CD4-positive, alpha-beta T cell treated with Interleukin-17A for 4 hours (primary cell): ENCODE data around the gene DST.
"Not testable (repeated sequence)": the region's sequence is repeated elsewhere in the genome, so short reads cannot be mapped to it uniquely, and the experiment has no call there.

ENCODE experiments used
- DNase-seq: peaks from one replicate; pipeline ENCODE4 v3.0.0-alpha.2; 2020; ENCODE audit warnings: mixed read lengths

The DST gene

GRCh38 chr6:56514395-56514794 is 128.3 kb downstream of the DST start:
- DNase-seq: no peak

- DNase-seq: no peak
Observed at GRCh38 chr6:56513631-56514030, 129.1 kb downstream of the DST start.

- no peak for DNase-seq
Observed at GRCh38 chr6:56511591-56511990, 131.1 kb downstream of the DST start.

GRCh38 chr6:56510984-56511531 is 131.6 kb downstream of the DST start:
- no peak for DNase-seq

- no peak for DNase-seq
Observed at GRCh38 chr6:56509031-56509430, 133.7 kb downstream of the DST start.

GRCh38 chr6:56507517-56507916 is 135.2 kb downstream of the DST start:
- no peak for DNase-seq

GRCh38 chr6:56505512-56506260 is 137.0 kb downstream of the DST start:
- DNase-seq: no peak

- DNase-seq: no peak
Observed at GRCh38 chr6:56501993-56502392, 140.7 kb downstream of the DST start.

- no peak for DNase-seq
Observed at GRCh38 chr6:56499095-56499494, 143.6 kb downstream of the DST start.

- DNase-seq: no peak
Observed at GRCh38 chr6:56497691-56498090, 145.0 kb downstream of the DST start.

GRCh38 chr6:56497240-56497639 is 145.4 kb downstream of the DST start:
- no peak for DNase-seq

GRCh38 chr6:56496650-56497049 is 146.0 kb downstream of the DST start:
- DNase-seq: not testable (repeated sequence)

GRCh38 chr6:56495654-56496053 is 147.0 kb downstream of the DST start:
- DNase-seq: no peak

GRCh38 chr6:56491606-56492328 is 150.9 kb downstream of the DST start:
- no peak for DNase-seq

GRCh38 chr6:56490993-56491392 is 151.7 kb downstream of the DST start:
- no peak for DNase-seq

GRCh38 chr6:56489559-56489958 is 153.1 kb downstream of the DST start:
- no peak for DNase-seq

- no peak for DNase-seq
Observed at GRCh38 chr6:56488281-56488680, 154.4 kb downstream of the DST start.

- DNase-seq: no peak
Observed at GRCh38 chr6:56486681-56487080, 156.0 kb downstream of the DST start.

GRCh38 chr6:56484669-56485068 is 158.0 kb downstream of the DST start:
- no peak for DNase-seq

GRCh38 chr6:56483929-56484328 is 158.8 kb downstream of the DST start:
- no peak for DNase-seq

- DNase-seq: no peak
Observed at GRCh38 chr6:56482525-56482924, 160.2 kb downstream of the DST start.

GRCh38 chr6:56481957-56482356 is 160.7 kb downstream of the DST start:
- no peak for DNase-seq

- no peak for DNase-seq
Observed at GRCh38 chr6:56480654-56481337, 161.9 kb downstream of the DST start.

GRCh38 chr6:56480246-56480645 is 162.4 kb downstream of the DST start:
- DNase-seq: no peak
